Measurements from ENCODE around the gene COL16A1. TPM values are rescaled to one million over a fixed set of nuclear protein-coding genes. Genes with fewer than 3 reads are reported as not detected.

Gene COL16A1
- total RNA-seq, 4 donors from 2014 or later: 79.7 to 128 (median 94.7) TPM

DNA sequence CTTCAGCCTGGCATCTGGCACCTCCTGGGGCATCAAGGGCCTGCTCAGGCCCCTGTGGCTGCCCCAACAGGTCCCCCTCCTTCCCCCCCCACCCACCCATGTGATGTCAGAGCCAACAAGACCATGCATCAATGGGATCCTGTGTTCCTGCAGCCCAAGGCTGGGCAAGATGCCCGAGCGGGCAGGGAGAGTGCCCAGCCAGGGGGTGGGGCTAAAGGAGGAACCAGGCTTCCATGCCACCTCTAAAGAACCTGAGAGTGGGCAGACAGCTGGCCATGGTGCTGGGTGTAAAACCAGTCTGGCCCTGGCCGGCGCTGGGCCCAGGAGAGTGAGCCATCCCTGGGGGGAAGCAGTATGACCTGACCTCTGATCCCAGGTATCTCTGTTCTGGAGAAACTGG lies 7.6 kb downstream of the COL16A1 start:
- 68 to 73% methylated on average over 4 of the region's 4 CpGs for WGBS, 2 donors
- no peak for DNase-seq (ENCODE audit: low spot score in 2 of 2)

DNA sequence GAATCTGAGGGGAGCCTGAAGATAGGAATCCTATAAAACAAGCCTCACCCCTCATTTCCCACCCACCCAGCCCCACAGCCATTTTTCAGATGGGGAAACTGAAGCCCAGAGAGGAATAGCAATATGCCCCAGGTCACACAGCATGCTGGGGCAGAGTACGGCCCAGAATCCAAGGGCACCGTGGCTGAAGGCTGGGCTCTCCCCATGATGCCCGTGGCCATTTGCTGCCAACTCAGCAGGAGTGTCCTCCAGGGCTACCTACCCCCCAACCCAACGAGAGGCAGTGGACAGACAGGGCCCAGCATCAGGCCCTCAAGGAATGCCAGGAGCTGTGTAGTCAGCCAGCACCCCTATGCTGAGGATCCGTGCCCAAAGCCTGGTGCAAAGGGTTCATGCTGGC lies 8.5 kb downstream of the COL16A1 start:
- DNase-seq (ENCODE audit: low spot score in 2 of 2): no peak
- intact Hi-C loops (cut with DNase I; ENCODE audit: low total_unique reads): no loop called here
- no peak for TF ChIP-seq POLR2A (IDR thresholded peaks at IDR 0.05)
- TF ChIP-seq, protein P1, sequence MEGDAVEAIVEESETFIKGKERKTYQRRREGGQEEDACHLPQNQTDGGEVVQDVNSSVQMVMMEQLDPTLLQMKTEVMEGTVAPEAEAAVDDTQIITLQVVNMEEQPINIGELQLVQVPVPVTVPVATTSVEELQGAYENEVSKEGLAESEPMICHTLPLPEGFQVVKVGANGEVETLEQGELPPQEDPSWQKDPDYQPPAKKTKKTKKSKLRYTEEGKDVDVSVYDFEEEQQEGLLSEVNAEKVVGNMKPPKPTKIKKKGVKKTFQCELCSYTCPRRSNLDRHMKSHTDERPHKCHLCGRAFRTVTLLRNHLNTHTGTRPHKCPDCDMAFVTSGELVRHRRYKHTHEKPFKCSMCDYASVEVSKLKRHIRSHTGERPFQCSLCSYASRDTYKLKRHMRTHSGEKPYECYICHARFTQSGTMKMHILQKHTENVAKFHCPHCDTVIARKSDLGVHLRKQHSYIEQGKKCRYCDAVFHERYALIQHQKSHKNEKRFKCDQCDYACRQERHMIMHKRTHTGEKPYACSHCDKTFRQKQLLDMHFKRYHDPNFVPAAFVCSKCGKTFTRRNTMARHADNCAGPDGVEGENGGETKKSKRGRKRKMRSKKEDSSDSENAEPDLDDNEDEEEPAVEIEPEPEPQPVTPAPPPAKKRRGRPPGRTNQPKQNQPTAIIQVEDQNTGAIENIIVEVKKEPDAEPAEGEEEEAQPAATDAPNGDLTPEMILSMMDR (IDR thresholded peaks at IDR 0.05): no peak
- no peak overlapping the region for H3K4me3 ChIP-seq (ENCODE audit: low read depth, poor library complexity, severe bottlenecking)
- WGBS, 2 donors: 77 to 83% methylated on average over 5 of the region's 5 CpGs

More for the DNA sequence above, 7.6 kb downstream of the COL16A1 start:
- TF ChIP-seq, protein P1 (IDR thresholded peaks at IDR 0.05): no peak
- TF ChIP-seq POLR2A (IDR thresholded peaks at IDR 0.05): no peak
- intact Hi-C loops (cut with DNase I; ENCODE audit: low total_unique reads): no loop called here
- H3K4me3 ChIP-seq (ENCODE audit: low read depth, poor library complexity, severe bottlenecking): no peak overlapping the region

DNA sequence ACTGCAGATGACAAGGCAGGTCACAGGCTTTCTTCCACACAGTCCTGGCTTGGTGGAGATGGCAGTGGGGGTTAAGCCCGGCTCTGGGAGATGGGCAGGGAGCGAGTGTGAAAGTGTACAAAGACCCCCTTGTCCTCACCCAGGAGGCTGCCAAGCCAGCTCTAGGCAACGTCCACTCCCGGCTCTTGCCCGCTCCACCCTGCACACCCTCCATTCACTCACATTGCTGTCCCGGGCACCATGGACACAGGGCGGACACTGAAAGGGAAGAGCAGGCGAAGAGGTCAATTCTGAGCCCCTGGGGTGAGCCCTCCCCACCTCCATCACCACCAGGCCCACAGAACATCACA lies 8.9 kb downstream of the COL16A1 start:
- WGBS, 2 donors: 81 to 97% methylated on average over 8 of the region's 8 CpGs
- DNase-seq (ENCODE audit: low spot score in 2 of 2): no peak
- TF ChIP-seq, protein P1 (IDR thresholded peaks at IDR 0.05): no peak
- no peak for TF ChIP-seq POLR2A (IDR thresholded peaks at IDR 0.05)
- H3K4me3 ChIP-seq (ENCODE audit: low read depth, poor library complexity, severe bottlenecking): no peak overlapping the region
- intact Hi-C loops (cut with DNase I; ENCODE audit: low total_unique reads): no loop called here

DNA sequence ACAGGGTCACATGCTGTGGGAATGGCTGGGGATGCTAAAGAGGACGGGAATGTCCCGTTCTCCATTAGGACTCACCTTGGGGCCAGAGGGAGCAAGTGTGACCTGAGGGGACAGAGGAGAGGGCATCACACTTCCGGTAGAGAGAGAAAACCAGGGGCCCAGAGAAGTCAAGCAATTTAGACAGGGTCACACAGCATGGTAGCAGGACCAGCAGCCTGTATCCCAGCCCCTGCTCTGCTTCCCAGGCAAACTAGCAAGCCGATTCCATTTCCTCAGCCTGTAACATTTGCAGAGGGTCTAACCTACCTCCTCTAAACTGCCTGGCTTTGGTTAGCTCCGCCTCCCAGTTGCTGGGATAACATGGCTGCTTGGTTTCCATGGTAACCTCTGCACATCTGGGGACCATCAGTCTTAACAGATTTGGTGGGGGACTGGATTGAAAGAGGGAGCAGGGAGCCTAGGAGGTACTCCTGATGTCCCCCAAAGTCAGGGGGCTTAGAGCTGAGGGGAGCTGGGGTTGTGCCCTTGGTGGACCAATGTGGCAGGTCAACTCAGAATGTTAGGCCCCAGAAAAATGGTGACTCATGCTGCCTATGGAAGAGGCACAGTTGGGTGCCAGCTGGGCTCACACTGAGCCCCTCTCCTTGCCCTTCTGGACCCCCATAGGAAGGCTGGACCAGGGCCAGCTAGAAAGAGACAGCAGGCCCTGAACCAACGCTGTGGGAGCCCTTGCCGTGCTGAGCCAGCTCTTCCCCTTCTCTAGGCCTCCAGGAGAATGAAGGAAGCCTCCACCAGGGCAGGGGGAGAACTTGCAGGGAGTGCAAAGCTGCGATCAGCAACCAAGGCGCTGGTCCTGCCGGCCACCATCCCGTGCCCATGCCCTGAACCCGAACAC lies 9.5 kb downstream of the COL16A1 start:
- no peak overlapping the region for H3K4me3 ChIP-seq (ENCODE audit: low read depth, poor library complexity, severe bottlenecking)
- no peak for DNase-seq (ENCODE audit: low spot score in 2 of 2)
- 74 to 78% methylated on average over 12 of the region's 12 CpGs for WGBS, 2 donors
- intact Hi-C loops (cut with DNase I; ENCODE audit: low total_unique reads): no loop called here
- TF ChIP-seq, protein P1 (IDR thresholded peaks at IDR 0.05): no peak
- no peak for TF ChIP-seq POLR2A (IDR thresholded peaks at IDR 0.05)

DNA sequence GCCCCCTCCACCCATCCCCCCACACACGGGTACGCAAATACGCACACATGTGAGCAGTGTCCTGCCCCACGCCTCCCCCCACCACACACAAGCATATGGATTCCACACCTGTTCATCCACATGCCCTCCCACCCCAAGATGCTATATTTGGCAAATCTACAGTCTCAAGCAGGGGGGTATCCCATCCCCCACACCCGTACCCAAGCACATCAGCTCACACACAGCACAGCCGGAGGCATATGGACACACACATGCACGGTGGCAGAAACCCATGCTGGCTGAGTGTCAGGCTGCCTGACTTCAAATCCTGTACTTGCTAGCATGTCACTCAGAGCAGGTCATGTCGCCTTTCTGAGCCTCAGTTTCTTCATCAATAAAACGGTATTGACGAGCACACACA lies 10.6 kb downstream of the COL16A1 start:
- DNase-seq (ENCODE audit: low spot score in 2 of 2): no peak
- intact Hi-C loops (cut with DNase I; ENCODE audit: low total_unique reads): no loop called here
- TF ChIP-seq POLR2A (IDR thresholded peaks at IDR 0.05): no peak
- TF ChIP-seq, protein P1 (IDR thresholded peaks at IDR 0.05): no peak
- 81% methylated on average over 9 to 10 of the region's 10 CpGs for WGBS, 2 donors
- H3K4me3 ChIP-seq (ENCODE audit: low read depth, poor library complexity, severe bottlenecking): no peak overlapping the region

Data from lower leg skin (tissue), 4 donors.